Fibroblast of skin of scalp (primary cell): ENCODE measurements around the gene SNX24.
A peak's percentile ranks its signal among the peaks of the same experiment; 100 is the strongest.
"Not testable (repeated sequence)": the region's sequence is repeated elsewhere in the genome, so short reads cannot be mapped to it uniquely, and the experiment has no call there.

Experiments
- DNase-seq: peaks from one replicate; pipeline ENCODE4 v3.0.0-alpha.2; 2013

Gene SNX24

DNA sequence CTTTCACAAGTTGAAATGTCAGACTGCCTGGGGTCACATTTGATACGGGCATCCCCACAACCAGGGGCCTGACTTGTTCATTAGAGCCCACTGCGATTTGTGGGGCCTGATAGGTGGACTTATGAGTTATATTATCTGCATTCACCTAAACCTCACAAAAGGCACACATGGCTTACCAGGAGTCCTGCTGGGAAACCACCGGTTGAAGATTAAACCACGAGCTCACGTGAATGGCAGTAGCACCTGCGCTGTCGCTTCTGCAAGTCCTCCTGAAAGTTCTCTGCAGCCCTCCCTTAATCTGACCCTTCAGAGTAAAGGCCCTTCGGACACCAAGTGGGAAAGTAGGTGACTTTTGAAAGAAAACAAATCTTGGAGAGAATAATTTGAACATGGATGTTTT, 122.2 kb downstream of the SNX24 start:
- DNase-seq, result no peak

DNA sequence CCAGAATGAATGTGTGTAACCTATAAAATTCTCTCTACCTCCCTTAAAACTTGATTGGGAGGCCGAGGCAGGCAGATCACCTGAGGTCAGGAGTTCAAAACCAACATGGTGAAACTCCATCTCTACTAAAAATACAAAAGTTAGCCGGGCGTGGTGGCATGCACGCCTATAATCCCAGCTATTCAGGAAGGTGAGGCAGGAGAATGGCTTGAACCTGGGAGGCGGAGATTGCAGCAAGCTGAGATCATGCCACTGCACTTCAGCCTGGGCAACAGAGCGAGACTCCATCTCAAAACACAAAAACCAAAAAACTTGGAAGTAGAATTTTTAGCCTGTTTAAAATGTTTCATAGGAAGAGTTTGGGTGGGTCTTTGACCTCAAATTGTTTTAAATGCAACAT, 122.6 kb downstream of the SNX24 start:
- DNase-seq, result not testable (repeated sequence)

DNA sequence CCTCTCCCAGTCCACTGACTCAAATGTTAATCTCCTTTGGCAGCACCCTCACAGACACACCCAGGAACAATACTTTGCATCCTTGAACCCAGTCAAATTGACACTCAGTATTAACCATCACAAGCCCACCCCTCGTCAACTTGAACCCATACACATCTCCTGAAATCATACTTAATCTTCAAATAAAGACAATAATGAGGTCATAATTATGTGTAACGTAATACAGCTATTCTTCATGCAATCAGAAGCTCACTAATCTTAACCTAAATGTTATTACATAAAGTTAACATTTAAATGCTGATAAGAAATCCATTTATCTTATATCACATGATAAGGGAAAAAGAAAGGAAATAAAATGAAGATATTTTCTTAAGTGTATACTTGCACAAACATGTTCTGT, 125.9 kb downstream of the SNX24 start:
- DNase-seq, result no peak

DNA sequence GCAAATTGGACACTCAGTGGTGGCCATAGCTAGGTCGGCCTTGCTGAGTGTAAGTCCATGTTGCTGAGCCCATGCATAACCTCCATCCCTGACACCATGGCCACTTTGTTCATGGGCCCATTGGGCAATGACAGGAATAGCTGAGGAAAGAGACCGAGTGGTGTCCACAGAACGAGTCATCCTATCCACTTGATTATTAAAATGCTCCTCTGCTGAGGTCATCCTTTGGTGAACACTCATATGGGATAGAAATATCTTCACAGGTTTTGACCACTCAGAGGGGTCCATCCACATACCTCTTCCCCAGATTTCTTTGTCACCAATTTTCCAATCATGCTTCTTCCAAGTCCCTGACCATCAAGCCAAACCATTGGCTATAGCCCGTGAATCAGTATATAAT, 127.5 kb downstream of the SNX24 start:
- DNase-seq, result peak; percentile 65

DNA sequence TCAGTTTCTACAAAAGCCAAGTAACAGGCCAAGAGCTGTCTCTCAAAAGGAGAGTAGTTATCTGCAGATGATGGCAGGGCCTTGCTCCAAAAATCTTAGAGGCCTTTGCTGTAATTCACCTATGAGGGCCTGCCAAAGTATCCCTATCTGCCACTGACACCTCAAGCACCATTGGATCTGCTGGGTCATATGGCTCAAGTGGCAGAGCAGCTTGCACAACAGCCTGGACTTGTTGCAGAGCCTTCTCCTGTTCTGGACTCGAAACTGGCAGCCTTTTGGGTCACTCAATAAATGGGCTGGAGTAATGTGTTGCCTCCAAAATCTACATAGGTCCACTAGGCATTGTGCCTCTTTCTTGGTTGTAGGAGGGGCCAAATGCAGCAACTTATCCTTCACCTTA, 128.3 kb downstream of the SNX24 start:
- not testable (repeated sequence) for DNase-seq

DNA sequence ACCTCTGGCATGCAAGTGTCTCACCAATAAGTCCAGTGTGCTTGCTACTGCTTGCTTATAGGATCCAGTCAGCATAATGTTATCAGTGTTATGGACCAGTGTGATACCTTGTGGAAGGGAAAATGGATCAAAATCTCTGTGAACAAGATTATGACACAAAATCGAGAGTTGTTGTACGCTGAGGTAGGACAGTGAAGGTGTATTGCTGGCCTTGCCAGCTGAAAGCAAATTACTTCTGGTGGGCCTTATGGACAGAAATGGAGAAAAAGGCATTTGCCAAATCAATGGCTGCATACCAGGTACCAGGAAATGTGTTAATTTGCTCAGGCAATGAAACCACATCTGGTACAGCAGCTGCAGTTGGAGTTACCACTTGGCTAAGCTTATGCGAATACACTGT, 128.8 kb downstream of the SNX24 start:
- DNase-seq, result not testable (repeated sequence)

DNA sequence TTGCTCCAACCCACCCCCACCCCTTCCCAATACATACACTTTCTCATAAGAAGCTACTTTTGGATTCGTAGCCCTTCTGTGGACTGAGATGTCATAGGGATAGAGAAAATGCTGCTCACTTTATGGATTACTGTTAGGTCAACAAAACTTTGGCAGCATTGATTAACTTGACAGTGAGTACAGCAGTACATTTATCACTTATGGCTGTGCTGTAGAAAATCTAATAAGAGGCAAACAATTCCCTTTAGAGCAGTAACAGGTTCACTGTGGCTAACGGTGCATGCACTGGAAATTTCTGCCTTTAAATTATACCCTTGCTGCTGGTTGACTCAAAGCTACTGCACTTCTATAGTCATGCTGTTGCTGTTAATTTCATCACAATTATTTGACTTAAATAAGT, 131.9 kb downstream of the SNX24 start:
- no peak for DNase-seq

DNA sequence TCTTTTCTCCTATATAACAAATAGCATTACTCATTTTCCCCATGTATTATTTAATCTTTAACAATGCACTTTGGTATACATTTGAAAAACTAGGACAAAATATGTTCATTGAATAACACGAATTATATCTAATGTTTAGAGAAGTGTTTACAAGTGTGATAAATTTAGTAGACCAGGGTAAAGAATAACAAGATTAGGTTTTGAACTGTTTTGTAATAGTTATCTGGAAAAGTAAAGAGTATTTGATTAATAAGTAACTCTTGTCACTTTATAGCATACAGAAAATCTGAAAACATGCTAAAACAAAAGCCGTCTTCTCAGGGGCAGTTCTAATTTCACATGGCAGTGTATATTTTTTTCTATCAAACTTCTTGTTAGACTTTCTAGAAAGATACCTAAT, 132.7 kb downstream of the SNX24 start:
- no peak for DNase-seq

DNA sequence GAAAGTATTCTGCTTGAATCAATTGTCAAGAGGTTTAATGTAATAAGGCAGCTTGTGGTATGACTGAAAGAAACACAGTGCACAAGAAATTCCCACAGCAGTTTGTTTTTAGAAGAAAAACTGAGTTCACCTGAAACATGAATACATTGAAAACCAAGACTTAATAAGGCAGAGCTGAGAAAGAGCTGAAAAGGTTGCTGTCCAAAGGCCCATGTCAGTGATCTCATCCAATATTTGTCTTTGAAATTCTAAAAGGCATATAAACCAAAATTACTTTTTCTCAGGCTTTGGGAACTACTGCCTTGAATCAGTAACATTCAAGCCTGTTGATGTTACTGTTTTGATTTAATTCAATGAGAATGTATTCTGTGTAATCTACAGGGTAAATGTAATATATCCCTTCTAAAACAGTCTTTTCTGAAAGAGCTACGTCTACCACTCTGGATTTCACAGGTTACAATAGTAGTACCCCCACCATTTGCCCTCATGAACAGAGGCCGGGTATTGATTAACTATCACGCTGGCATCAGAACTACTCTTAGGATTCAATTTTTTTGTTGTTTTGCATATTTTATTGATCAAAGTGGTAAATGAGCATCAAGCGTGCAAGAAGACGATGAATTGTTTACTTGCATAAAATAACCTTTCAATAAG, 133.4 kb downstream of the SNX24 start:
- no peak for DNase-seq

DNA sequence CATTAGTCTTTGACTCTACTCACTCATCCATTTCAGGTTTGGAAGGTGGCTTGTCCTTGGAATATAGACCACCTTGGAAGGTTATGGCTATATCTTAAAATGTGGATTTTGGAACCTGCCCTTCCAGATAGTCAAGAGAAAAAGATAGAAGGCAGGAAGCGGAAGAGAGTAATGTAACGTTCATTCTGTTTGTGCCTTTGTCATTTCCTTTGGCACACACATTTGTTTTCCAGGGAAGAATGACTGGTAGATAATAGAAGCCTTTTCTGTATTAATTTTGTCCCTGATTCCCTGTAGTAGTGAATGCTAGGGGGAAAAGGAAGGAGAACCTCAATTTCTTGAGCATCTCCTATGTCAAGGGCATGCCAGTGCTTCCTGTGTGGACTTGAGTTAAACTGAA, 136.4 kb downstream of the SNX24 start:
- DNase-seq, result no peak

DNA sequence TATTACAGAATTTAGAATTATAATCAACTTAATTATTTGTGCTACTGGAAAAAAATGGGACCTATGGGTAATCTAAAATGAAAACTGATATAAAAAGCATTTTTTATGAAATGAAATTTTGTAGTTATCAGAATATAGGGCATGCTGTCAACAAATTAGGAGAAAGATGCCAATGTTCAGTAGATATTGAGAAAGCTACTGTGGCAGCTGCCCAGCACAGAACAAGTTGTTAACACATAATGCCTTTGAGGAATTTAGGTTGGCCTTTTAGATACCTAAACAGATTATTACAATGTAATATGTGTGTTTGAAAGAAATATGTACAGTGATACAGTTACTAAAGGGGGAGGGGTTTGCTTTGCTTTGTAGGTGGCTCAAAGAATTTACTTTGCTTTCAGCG, 137.0 kb downstream of the SNX24 start:
- no peak for DNase-seq

DNA sequence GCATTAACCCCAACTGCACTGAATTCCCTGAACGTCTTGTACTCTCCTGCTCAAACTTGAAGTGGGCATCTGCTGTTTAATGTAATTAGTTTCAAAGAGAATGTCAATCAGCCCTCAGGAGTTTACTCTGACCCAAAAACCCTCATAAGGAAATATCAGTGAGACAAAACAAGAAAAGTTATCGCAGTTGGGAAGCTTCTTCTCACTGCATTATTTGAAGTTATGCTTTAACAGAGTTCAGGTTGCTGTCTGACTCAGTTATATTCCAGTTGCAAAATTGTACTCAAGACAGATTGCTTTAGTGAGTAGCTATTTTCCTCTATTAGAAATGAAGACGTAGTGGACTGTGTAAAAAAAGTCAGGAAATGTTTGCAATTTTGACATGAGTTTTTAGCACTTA, 139.0 kb downstream of the SNX24 start:
- DNase-seq, result no peak

DNA sequence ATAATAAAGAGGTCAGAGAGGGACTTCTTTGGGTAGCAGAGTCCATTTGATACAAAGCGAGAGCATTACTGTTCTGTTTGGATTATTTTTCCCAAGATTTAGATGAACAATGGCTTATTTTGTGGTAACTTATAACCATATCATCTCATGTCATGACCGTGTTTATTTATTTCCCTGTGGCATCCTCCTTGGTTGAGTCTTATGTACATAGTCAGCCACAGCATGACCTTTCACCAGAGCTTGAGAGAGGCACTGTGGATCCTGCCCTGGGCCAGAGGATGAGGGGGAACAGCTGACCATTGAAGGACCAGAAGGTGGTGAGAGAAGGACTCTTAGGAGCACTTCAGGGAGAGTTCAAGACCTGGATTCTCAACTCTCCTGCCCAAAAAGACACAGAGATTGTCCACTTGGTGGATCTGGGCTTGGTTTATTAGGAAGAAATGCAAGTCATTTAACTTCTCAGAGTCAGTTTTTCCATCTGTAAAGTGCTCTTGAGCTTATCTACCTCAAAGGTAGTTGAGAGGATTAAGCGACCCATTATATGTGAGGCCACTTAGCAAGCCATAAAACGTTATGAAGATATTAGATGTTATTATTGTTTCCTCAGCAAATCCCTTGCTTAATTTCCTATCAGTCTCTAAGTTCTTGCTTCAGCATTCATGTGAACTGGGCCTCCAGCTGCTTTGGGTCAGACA, 139.7 kb downstream of the SNX24 start:
- DNase-seq, result no peak

DNA sequence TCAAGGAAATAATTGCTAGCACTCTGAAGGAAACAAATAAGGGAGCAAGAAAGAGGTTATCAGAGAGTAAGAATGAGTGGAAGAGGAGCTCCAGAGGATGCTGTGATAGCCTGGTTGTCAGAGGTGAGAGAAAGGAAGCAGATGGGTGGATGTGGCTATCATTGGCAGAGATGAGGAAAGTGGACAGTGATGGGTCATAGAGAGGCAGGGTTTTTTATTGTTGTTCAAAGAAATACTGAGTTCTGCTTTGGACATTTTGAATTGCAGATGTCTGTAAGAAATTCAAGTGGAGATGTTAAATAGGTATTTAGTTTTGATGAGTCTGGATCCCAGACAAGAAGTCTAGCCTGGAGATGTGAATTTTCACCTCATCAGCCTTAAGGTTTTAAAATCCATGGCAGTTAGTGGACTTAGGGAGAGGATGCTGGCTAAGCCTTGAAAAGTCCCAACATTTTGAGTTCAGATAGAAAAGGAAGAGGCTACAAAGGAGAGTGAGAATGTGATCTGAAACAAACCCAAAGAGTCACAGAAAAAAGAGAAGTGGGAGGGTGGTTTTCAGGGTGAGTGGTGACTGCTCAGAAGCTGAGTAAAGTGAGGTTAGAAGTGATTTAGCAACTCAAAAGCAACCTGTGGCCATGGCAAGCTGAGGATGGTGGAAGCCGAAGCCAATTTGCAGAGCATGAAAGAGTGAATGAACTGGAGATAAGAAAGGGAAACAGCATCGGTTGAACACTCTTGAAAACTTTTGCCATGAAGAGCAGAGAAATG, 140.7 kb downstream of the SNX24 start:
- no peak for DNase-seq

DNA sequence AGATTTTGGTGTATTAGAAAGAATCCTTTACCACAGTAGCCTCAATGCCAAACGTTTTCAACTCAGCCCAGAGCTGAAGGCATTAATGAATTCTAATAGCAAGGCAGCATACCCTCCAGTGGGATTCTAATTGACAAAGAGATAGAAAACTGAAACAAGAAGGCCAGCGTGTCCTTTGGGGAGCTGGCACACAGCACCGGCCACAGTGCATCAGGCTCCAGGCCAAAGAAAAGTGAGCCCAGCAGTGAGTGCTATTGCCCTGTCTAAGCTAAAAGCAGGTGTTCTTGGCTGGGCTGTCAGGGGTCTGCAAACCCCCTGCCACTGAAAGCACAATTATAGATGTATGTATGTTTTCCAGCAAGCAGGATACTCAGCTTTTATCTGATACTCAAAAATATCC, 150.7 kb downstream of the SNX24 start:
- DNase-seq, result no peak

DNA sequence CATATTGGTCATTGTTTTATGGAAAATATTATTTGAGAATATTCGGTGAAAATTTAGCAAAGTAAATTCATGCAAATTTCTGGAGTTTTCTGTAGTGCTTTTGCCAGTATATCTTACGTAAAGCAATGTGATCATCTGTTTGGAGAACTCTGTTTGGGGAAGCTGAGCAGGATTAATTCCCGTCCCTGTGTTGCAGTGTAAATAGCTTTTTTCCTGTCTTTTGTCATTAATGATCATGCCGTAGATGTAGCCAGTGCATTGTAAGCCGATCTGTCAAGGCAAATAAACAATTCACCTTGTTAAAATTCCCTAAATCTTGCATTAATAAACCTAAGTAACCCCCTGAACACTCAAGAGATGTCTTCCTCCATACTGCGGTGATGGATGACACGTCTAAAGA, 151.9 kb downstream of the SNX24 start:
- no peak for DNase-seq

DNA sequence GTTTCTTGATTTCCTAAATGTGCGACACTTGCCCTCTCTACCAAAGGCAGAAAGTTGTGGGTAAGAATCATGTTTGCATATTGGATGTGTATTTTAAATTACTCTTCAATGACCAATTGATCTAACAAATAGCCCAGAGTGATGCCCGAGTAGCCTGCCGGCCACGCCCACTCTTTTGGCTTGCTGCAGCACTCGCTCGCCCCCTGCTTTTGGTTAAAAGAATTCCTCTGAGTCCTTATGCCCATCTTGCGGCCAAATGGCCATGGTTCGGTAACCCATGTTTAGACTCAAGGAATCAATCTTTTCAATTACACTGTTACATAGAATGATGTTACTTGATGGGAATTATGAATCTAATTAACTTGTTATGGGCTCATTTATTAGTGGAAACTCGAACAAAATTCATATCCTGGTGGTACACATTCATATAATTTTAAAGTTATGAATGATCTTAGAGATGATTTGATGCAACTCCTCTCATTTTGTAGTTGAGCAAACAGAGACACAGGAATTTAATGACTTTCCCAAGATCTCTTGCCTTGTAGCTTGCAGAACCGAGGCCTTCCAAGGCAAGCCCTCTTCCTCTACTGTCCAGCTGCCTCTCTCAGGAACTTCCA, 154.6 kb downstream of the SNX24 start:
- DNase-seq, result peak; percentile 39

DNA sequence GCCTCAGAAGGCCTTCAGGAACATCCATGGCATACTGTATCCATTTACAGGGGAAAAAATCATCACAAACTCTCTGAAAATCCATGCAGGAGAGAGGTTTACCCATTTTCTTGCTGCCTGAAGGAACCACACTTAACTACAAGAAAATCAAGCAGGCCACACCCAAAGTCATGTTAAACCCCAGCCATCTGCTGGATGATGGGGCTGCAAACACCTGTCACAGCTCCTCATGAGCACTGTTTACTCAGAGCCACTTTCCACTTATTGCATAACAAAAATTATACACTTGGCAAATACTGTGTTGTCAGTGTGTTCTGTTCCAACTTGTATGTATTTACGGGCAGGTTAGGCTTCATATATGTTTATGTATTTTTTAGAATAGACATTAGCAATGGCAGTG, 155.3 kb downstream of the SNX24 start:
- no peak for DNase-seq

DNA sequence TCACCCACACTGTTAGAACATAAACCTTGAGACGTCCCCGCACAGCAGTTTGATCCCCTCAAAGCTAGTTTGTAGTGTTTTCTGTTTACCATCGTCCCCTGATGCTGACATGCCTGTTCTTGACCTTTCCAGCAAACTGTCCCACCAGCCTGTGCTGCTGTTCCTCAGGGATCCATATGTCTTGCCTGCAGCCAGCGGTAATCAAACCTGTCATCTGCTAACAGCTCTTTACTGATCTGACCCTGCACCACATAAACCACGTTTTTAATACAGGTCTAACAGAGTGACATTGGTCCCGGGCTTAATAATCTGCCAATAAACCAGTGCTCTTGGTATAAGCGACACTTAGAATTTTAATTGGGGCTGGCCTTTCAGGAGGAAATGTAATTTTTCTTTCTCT, 156.4 kb downstream of the SNX24 start:
- DNase-seq, result no peak

DNA sequence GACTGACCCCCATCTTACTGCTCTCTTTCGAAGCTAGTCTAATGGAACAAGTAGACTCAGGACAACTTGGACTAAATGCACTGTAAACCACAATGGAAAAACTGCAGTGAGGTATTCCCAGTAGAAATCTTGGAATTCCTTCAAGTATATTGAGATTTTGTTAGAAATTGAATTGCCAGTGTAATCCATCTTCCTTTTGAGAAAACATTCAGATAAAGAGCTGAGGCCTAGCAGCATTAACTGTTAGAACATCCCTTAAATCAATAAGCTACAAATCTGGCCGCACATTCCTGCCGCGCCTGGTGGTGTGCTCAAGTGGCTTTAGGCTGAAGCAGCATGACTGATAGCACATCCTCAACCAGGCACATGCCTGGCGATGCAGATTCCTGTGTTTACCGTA, 161.8 kb downstream of the SNX24 start:
- peak; percentile 23 for DNase-seq

DNA sequence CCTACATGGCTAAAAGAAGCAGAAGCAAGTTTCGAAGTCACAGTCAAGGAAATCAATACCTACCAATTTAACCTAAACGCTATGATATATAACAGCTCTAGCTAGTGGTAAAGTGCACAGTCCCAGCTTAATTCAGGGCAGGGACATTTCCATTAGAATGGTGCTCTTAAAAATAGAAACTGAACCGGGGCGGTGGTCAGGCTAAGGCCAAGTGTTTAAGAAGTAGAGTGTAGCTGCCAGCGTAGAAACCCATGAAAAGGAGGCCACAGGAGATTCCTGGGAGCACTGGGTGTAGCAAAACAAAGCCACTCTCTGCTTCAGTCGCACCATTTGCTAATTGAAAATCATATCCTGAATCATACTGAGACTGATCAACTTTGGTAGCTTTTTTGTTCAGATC, 162.3 kb downstream of the SNX24 start:
- DNase-seq, result no peak

DNA sequence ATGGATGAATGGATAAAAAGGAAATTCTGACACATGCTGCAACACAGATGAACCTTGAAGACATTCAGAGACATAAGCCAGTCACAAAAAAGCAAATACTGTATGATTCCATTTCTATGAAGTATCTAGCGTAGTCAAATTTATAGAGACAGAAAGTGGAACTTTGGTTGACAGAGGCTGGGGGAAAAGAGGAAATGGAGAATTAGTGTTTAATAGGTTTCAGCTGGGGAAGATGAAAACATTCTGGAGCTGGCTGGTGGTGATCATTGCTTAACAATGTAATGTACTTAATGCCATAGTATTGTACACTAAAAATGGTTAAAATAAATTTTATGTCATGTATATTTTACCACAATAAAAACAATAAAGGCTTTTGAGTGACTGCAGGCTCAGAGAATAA, 166.9 kb downstream of the SNX24 start:
- peak; percentile 59 for DNase-seq

DNA sequence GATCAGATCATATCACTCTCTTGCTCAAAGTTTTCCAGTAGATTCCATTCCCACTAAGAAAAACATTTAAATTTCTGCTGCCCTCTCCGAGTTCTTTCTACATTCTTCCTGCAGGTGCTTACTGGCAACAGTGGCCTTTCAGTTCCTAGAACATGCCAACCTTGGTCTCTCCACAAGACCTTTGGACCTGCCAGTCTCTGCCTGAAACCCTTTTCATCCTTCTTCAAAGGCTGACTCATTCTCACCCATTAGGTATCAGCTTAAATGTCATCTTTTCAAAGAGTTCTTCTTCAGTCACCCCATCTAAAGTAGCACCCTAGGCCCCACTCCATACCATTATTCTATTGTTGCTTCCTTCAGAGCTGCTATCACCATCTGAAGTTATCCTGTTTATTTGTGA, 169.3 kb downstream of the SNX24 start:
- DNase-seq, result no peak

DNA sequence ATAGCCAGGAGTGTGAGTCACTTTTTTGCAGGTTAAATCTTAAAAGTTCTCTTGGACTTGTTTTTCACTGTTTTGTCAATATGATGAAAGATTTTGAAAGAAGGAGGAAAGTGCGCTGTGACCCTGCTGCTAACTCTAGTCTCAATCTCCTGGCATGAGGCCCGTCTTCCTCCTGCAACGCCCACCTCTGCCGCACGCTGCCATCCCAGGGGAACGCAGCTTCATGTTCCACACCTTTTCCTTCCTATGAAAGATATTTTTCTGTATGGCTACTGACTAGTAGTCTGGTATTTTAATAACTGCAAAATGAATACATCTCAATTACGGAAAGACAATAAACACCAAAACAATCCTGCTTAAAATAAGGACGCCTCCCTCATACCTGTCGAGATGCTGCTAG, 182.8 kb downstream of the SNX24 start:
- no peak for DNase-seq
